ENCODE data around the gene KDM4C.

The KDM4C gene

DNA sequence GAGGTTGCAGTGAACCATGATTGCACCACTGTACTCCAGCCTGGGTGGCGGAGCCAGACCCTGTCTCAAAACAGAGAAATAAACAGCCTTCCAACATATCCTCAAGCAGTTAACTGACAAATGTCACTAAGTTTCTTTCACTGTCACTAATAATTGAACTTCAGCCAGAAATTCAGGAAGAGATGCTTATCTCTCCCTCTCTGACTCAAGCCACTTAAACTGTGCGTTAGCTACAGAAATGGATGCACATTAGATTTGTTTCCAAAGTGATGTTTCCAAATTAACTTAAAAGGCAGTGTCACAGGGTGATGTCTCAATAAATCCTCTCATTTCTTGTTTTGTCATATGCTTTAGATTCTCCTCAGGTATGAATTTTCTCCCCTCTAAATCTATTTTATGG is 164.9 kb downstream of the KDM4C start:
- no peak overlapping the region for H3K4me3 ChIP-seq (ENCODE audit: low read depth, low read length)
- TF ChIP-seq CTCF (IDR thresholded peaks at IDR 0.05; ENCODE audit: borderline replicate concordance, insufficient read depth, low read depth, low read length), result no peak

GRCh38 chr9:6923086-6923485 is 165.3 kb downstream of the KDM4C start:
- TF ChIP-seq CTCF (IDR thresholded peaks at IDR 0.05; ENCODE audit: borderline replicate concordance, insufficient read depth, low read depth, low read length), result no peak
- no peak overlapping the region for H3K4me3 ChIP-seq (ENCODE audit: low read depth, low read length)

DNA sequence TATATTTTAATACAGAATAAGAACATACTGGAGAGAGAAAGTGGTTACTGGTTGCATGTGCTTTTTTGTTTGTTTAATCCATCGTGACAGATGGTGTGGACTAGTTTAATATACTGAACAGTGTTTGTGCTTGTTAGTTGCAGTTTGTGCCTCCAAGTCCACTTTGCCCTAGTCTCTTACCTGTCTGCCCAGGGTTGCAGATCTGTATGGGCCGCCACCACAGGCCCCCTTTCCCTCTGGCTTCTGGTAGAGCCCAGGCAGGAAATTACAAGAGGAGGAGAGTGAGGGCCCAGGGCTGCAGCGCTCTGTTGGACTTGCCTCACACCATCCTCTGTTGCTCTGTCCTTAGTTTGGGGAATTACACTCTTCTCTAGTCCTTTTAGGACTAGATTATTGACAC is 166.4 kb downstream of the KDM4C start:
- H3K4me3 ChIP-seq (ENCODE audit: low read depth, low read length), result no peak overlapping the region
- no peak for TF ChIP-seq CTCF (IDR thresholded peaks at IDR 0.05; ENCODE audit: borderline replicate concordance, insufficient read depth, low read depth, low read length)

- TF ChIP-seq CTCF (IDR thresholded peaks at IDR 0.05; ENCODE audit: borderline replicate concordance, insufficient read depth, low read depth, low read length), result no peak
- no peak overlapping the region for H3K4me3 ChIP-seq (ENCODE audit: low read depth, low read length)
Measured at GRCh38 chr9:6924988-6925563, 167.3 kb downstream of the KDM4C start.

DNA sequence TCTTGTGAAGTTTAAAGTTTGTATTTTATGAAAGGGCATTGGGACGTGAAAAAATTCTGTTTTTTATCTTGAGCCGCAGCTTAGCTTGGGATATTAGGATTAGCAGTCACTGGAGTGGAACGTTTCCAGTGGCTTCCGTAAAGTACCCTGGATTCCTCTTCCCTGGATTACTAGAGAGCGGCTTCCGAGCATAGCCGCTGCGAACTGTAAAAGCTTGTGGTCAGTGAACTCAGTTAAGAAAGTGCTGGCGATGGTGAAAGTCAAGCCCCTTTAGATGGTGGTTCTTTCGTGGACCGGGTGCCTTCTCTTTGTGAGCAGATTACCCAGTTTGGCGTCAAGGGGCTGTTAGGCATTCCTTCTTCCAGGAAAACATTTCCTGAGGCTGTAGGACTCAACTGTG is 168.1 kb downstream of the KDM4C start:
- no peak overlapping the region for H3K4me3 ChIP-seq (ENCODE audit: low read depth, low read length)
- TF ChIP-seq CTCF (IDR thresholded peaks at IDR 0.05; ENCODE audit: borderline replicate concordance, insufficient read depth, low read depth, low read length), result no peak

DNA sequence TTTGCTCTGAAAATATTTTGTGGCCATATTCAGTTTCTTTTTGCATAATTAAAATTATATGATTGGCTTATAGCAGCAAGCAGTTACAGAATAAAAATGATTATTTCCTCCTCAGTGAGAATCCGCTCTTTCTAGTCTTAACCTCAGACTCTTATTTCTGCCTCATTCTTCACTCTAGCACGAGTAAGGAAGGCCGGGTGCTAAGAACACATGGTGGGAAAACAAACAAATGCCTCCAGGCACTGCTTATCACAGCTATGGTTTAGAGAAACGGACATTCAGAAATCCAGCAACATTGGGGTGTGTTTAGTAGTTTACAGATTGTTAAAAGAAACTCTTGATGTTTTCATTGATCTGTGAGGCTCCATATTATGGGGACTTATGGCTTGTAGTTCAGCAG is 168.7 kb downstream of the KDM4C start:
- H3K4me3 ChIP-seq (ENCODE audit: low read depth, low read length), result no peak overlapping the region
- TF ChIP-seq CTCF (IDR thresholded peaks at IDR 0.05; ENCODE audit: borderline replicate concordance, insufficient read depth, low read depth, low read length), result no peak

- no peak for TF ChIP-seq CTCF (IDR thresholded peaks at IDR 0.05; ENCODE audit: borderline replicate concordance, insufficient read depth, low read depth, low read length)
- no peak overlapping the region for H3K4me3 ChIP-seq (ENCODE audit: low read depth, low read length)
Measured at GRCh38 chr9:6927838-6928237, 170.1 kb downstream of the KDM4C start.
